K562 (cell line): ENCODE results near the gene DROSHA.

Source experiments
- BACH1 ChIP-seq: fragments of 200-800 bp; sonication (Bioruptor generic); IDR thresholded peaks from 2 replicates; pipeline ENCODE4 v1.6.1; 2016; ENCODE audit warnings: missing genetic modification characterization, missing compliant biosample characterization
- CEBPB ChIP-seq: fragments of 450-650 bp; IDR thresholded peaks from 2 replicates; pipeline ENCODE4 v1.6.1; 2016; ENCODE audit warnings: missing genetic modification characterization, missing compliant biosample characterization
- CTCF ChIP-seq, 3 experiments: IDR thresholded peaks in 2 of 3; conservative IDR thresholded peaks in 1 of 3; 2 replicates each; pipeline ENCODE4 v1.5.1; 2011 to 2012; ENCODE audit warnings: low read length in 3 of 3, mild to moderate bottlenecking in 3 of 3, control low read depth in 2 of 3, improper control_type of control experiment in 1 of 3, inconsistent platforms in 1 of 3, low read depth in 1 of 3, mixed read lengths in 1 of 3, moderate library complexity in 1 of 3; ENCODE audit not compliant: insufficient read depth in 2 of 3
- EHMT2 ChIP-seq: fragments of 450-650 bp; IDR thresholded peaks from 2 replicates; pipeline ENCODE4 v1.6.1; 2018; ENCODE audit warnings: antibody characterized with exemption
- HCFC1 ChIP-seq: IDR thresholded peaks from 2 replicates; pipeline ENCODE4 v1.6.1; 2012; ENCODE audit warnings: low read depth, low read length, improper control_type of control experiment
- MYNN ChIP-seq, 2 experiments: sonication (generic); formaldehyde crosslinking in 1 of 2; IDR thresholded peaks; 2 replicates each; pipeline versions ENCODE4 v1.5.0 to v1.6.1; 2016 to 2020; ENCODE audit warnings: antibody characterized with exemption in 1 of 2, missing genetic modification reagents in 1 of 2
- NR3C1 ChIP-seq: sonication (generic); formaldehyde crosslinking; IDR thresholded peaks from 2 replicates; pipeline ENCODE4 v1.8.1; 2022; ENCODE audit warnings: missing genetic modification reagents
- POLR2A ChIP-seq: fragments of 450-650 bp; conservative IDR thresholded peaks from 2 replicates; pipeline ENCODE4 v1.6.1; 2016
- RFX7 ChIP-seq: fragments of 250-450 bp; sonication (Bioruptor Pico); IDR thresholded peaks from 2 replicates; pipeline ENCODE4 v1.5.1; 2021; ENCODE audit warnings: mild to moderate bottlenecking
- SREBF1 ChIP-seq: fragments of 150-350 bp; IDR thresholded peaks from 2 replicates; pipeline ENCODE4 v1.6.1; 2014; ENCODE audit warnings: antibody characterized with exemption, low read depth, low read length, borderline replicate concordance
- ZBTB26 ChIP-seq: fragments of 450-650 bp; formaldehyde crosslinking; IDR thresholded peaks from 2 replicates; pipeline ENCODE4 v1.4.0; 2022; ENCODE audit warnings: missing genetic modification characterization
- ZBTB33 ChIP-seq: sonication (generic); formaldehyde crosslinking; IDR thresholded peaks from 2 replicates; pipeline ENCODE4 v1.8.1; 2023; ENCODE audit warnings: mild to moderate bottlenecking, missing genetic modification reagents

GRCh38 chr5:31364881-31365636, 166.8 kb downstream of the DROSHA start:
- TF ChIP-seq NR3C1 (CRISPR knock-in tag) (no peak), SREBF1 (no peak), RFX7 (no peak), CEBPB (tag) (no peak), EHMT2 (no peak), MYNN (IDR thresholded peaks at IDR 0.05) (no peak), MYNN (CRISPR knock-in tag; IDR thresholded peaks at IDR 0.05) (no peak), BACH1 (no peak), ZBTB33 (no peak), ZBTB26 (CRISPR knock-in tag) (no peak), HCFC1 (no peak), CTCF (IDR thresholded peaks at IDR 0.05 in 2 of 3, conservative IDR thresholded peaks at IDR 0.05 in 1 of 3; ENCODE audit: insufficient read depth in 2 of 3, low read depth in 1 of 3, low read length in 3 of 3) (no peak), POLR2A (no peak)
